Ovary (tissue), 9 donors: ENCODE measurements around the gene SP6. TPM values are rescaled to one million over a fixed set of nuclear protein-coding genes. Genes with fewer than 3 reads are reported as not detected.

Source experiments
- DNase-seq, 5 donors: peaks; one replicate each; pipeline ENCODE4 v3.0.0-alpha.2; 2019 to 2020
- H3K27ac ChIP-seq, 2 donors: fragments of 200-600 bp; one replicate each; pipeline versions ENCODE4 v1.5.1 to v1.8.0; 2019 to 2022
- H3K27me3 ChIP-seq: fragments of 200-600 bp; one replicate; pipeline ENCODE4 v1.8.0; 2022
- H3K36me3 ChIP-seq: fragments of 200-600 bp; sonication (generic); one replicate; pipeline ENCODE4 v1.5.1; 2019
- H3K4me1 ChIP-seq: one replicate; pipeline ENCODE4 v1.8.1; 2013; ENCODE audit warnings: mild to moderate bottlenecking, moderate library complexity; ENCODE audit not compliant: insufficient read depth
- H3K4me3 ChIP-seq: fragments of 200-600 bp; sonication (generic); one replicate; pipeline ENCODE4 v1.5.1; 2017
- H3K9me3 ChIP-seq, 2 donors: fragments of 200-600 bp in 1 of 2; sonication (generic) in 1 of 2; one replicate each; pipeline versions ENCODE4 v1.5.1 to v1.8.1; 2013 to 2019; ENCODE audit warnings: mild to moderate bottlenecking in 1 of 2, moderate library complexity in 1 of 2
- CTCF ChIP-seq, 3 donors: fragments of 450-650 bp in 2 of 3; fragments of 200-600 bp in 1 of 3; IDR thresholded peaks; one replicate each; pipeline versions ENCODE4 v1.5.1 to v1.8.0; 2016 to 2022; ENCODE audit warnings: antibody characterized with exemption in 3 of 3, mild to moderate bottlenecking in 1 of 3
- EP300 ChIP-seq: sonication (generic); formaldehyde crosslinking; IDR thresholded peaks from one replicate; pipeline ENCODE4 v1.6.1; 2017; ENCODE audit warnings: antibody characterized with exemption
- POLR2A ChIP-seq: fragments of 450-650 bp; IDR thresholded peaks from one replicate; pipeline ENCODE4 v1.6.1; 2017; ENCODE audit warnings: antibody characterized with exemption, mild to moderate bottlenecking, moderate library complexity
- WGBS, 3 donors: extraction: QIAGEN DNeasy Blood & Tissue Kit in 1 of 3; methylation state at CpG; one replicate each; pipeline versions ENCODE4 v1.1.5 to v1.1.7; 2013 to 2017; 5-methylcytosine and 5-hydroxymethylcytosine counted together
- intact Hi-C, 4 donors: fragments of 100-400 bp; cut with DNase I; formaldehyde crosslinking; loops; one replicate each; pipeline versions ENCODE4 v1.11.0 to v1.15.1; 2022 to 2023
- polyA plus RNA-seq, 2 donors: library from polyadenylated mRNA; stranded (reverse); fragments of 200-250 nt in 1 of 2; fragments of 350-450 nt in 1 of 2; fragmentation: Illumina TruSeq in 1 of 2; extraction: RNeasy Lipid Tissue Mini Kit (QIAGEN cat#74804) in 1 of 2; gene quantifications; one replicate each; pipeline ENCODE4 v1.2.3, GENCODE V29; 2013 to 2014
- total RNA-seq, 7 donors: library from RNA; depleted of rRNA in 2 of 7; stranded (reverse); fragments of >200 nt in 2 of 7; fragmentation: NEBNext Ultra II Directional in 3 of 7; extraction: Animal tissue kit (Norgen Biotek cat#: 25700) in 3 of 7; gene quantifications; one replicate each; pipeline versions ENCODE4 v1.1.0 to v1.2.4, GENCODE V29; 2016 to 2023
- donor health status: DM: no; HTN: no; CAD: no; lungs with moderate emphysema.
- donor health status: DM: no; HTN: no; CAD: no.
- donor health status: Bipolar disorder and iron deficiency.
- donor health status: DM: yes; HTN: yes; CAD: no.
- donor health status: DM: no; HTN: no; CAD: no.
- donor health status: DM: yes; HTN: yes; CAD: no.

The SP6 gene
- total and polyA plus RNA-seq, 9 donors, result 0.25 to 4.3 (median 1.1) TPM

DNA sequence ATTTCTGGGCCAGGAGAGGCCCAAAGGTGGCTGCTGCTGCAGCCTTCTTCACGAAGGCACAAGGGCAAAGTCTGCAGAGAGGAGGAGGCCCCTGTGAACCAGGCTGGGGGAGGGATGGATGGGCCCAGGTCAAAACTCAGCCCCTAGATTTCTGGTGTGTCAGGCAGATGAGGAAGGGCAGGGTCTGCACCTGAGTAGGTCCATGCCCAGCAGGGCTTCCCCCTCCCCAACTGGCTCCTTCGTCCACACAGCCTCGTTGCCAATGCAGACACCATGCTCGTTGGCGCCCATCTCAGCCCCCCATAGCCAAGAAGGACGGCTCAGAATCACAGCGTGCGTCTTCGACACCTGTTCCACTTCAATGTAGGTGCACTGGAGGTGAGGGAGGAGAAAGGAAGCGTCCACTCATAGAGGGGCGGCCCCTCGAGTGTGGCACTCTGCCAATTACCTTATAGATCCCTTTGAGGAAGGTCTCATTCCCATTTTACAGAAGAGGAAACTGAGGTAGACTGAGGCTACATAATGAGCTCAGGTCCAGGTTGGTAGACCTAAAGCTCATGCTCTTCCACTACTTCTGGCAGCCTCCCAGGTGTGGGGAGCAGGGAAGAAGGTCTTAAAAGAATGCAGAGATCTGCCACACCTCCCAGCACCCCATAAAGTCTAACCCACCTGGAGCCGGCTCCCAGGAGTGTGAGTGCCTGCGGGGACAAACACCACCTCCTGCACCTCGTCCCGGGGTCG is 10.8 kb downstream of the SP6 start:
- Histone ChIP-seq H3K27ac (peak overlapping the region; percentile 46 to 70), H3K27me3 (no peaks in the 10 kb centered on the region), H3K9me3 (no peaks in the 10 kb centered on the region), H3K4me3 (peak overlapping the region; percentile 75), H3K4me1 (peaks cover 4% of the 10 kb centered on the region), H3K36me3 (no peaks in the 10 kb centered on the region)
- WGBS, 3 donors, result 32 to 42% (median 36%) methylated on average over 17 of the region's 17 CpGs
- no peak for TF ChIP-seq POLR2A
- TF ChIP-seq EP300, result no peak
- TF ChIP-seq CTCF (IDR thresholded peaks at IDR 0.05), result no peak
- peak in 2 of 5 donors; percentile 44 to 49 for DNase-seq
- intact Hi-C loops, result loop anchor here in 3 of 4 donors (2.0 to 10.0 kb wide), 3 partner anchors 51 to 177 kb away; partner anchors contain the start of gene PRR15L (in 1 of the 3)

GRCh38 chr17:47839071-47839470 is 11.9 kb downstream of the SP6 start:
- Histone ChIP-seq H3K36me3 (no peaks in the 10 kb centered on the region), H3K27me3 (no peaks in the 10 kb centered on the region), H3K9me3 (no peaks in the 10 kb centered on the region), H3K4me1 (peaks cover 4% of the 10 kb centered on the region), H3K4me3 (no peak overlapping the region), H3K27ac (no peak overlapping the region)
- intact Hi-C loops, result no loop called here
- 77 to 87% (median 80%) methylated on average over 5 of the region's 5 CpGs for WGBS, 3 donors
- TF ChIP-seq EP300 (no peak), CTCF (IDR thresholded peaks at IDR 0.05) (no peak), POLR2A (no peak)
- DNase-seq, result no peak

DNA sequence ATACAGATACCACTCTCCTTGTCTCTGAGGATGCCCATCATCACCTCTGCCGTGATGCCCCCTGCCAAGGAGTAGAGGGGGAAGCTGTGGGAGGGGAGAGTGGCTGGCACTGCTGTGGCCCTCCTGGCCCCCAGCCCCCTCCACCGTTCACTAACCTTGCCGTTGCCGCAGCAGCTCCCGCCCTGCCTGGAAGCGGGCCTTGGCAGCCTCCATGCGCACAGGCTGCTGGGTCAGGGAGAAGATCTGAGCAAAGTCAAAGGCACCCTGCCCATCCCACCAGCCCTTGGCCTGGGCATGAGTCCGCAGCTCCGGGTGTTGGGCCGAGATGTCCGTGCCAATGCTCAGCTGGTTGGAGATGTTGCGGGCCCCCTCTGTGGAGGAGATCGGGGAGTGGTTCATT is 12.3 kb downstream of the SP6 start:
- Histone ChIP-seq H3K4me3 (no peak overlapping the region), H3K9me3 (no peaks in the 10 kb centered on the region), H3K27ac (no peak overlapping the region), H3K27me3 (no peaks in the 10 kb centered on the region), H3K4me1 (peaks cover 4% of the 10 kb centered on the region), H3K36me3 (no peaks in the 10 kb centered on the region)
- intact Hi-C loops, result no loop called here
- DNase-seq, result no peak
- 82 to 90% (median 86%) methylated on average over 13 of the region's 13 CpGs for WGBS, 3 donors
- TF ChIP-seq POLR2A, result no peak
- no peak for TF ChIP-seq CTCF (IDR thresholded peaks at IDR 0.05)
- TF ChIP-seq EP300, result no peak

- intact Hi-C loops, result no loop called here
- H3K27ac ChIP-seq, result no peak overlapping the region
- H3K36me3 ChIP-seq, result no peaks in the 10 kb centered on the region
- H3K27me3 ChIP-seq, result no peaks in the 10 kb centered on the region
- TF ChIP-seq CTCF (IDR thresholded peaks at IDR 0.05), result no peak
- no peak for TF ChIP-seq POLR2A
- TF ChIP-seq EP300, result no peak
- 43 to 45% (median 44%) methylated on average over 12 to 13 of the region's 13 CpGs for WGBS, 3 donors
- H3K9me3 ChIP-seq, result no peaks in the 10 kb centered on the region
- H3K4me3 ChIP-seq, result no peak overlapping the region
- H3K4me1 ChIP-seq, result peaks cover 4% of the 10 kb centered on the region
- no peak for DNase-seq
Observed at GRCh38 chr17:47837401-47838039, 13.4 kb downstream of the SP6 start.
